ENCODE results near the gene TMEM212.

- TF ChIP-seq CTCF (IDR thresholded peaks at IDR 0.05) (no peak), POLR2A (IDR thresholded peaks at IDR 0.05) (no peak)
Observed at GRCh38 chr3:171811295-171811912, 31.7 kb upstream of the TMEM212 start.
